A549 (cell line): ENCODE results near the gene RCBTB2. TPM values are rescaled to one million over a fixed set of nuclear protein-coding genes. Genes with fewer than 3 reads are reported as not detected.

Experiments
- ATAC-seq, 2 experiments: fragments of 200-7000 bp in 1 of 2; fragments of >200 bp in 1 of 2; cut with Nextera tagmentation in 1 of 2; cut with Tn5 transposase in 1 of 2; 3 replicates each; pipeline versions ENCODE4 v1.8.0 to v1.9.1; 2018 to 2020; ENCODE audit warnings: mild to moderate bottlenecking in 1 of 2, moderate library complexity in 1 of 2
- CTCF ChIA-PET: fragments of 300-600 bp; sonication (Branson Sonifier 250); formaldehyde crosslinking; extraction: SDS; loops from one replicate; lab custom pipeline; 2021; ENCODE audit warnings: antibody characterized with exemption, inconsistent platforms; lab: Yijun Ruan, JAX
- POLR2A ChIA-PET: fragments of 350-600 bp; formaldehyde crosslinking; extraction: SDS; loops from one replicate; lab custom pipeline; 2021; ENCODE audit warnings: antibody characterized with exemption, inconsistent platforms; lab: Yijun Ruan, JAX
- DNase-seq, 2 experiments: peaks; one replicate each; pipeline versions ENCODE4 v3.0.0 to v3.0.0-alpha.2; 2011 to 2016; ENCODE audit warnings: low read depth in 1 of 2, low spot score in 1 of 2
- FAIRE-seq: peaks from 2 replicates; lab custom pipeline; 2011; peaks lifted over from hg19 to GRCh38; lab: Jason Lieb, UNC
- H3K27ac ChIP-seq, 2 experiments: fragments of >200 bp; sonication (Bioruptor Twin); formaldehyde crosslinking; 3 replicates each; pipeline ENCODE4 v1.5.1; 2016 to 2017
- H3K4me1 ChIP-seq: fragments of >200 bp; sonication (Bioruptor Twin); formaldehyde crosslinking; 3 replicates; pipeline ENCODE4 v1.6.1; 2016
- H3K4me2 ChIP-seq: fragments of >200 bp; sonication (Bioruptor Twin); formaldehyde crosslinking; 3 replicates; pipeline ENCODE4 v1.6.1; 2016
- H3K4me3 ChIP-seq: fragments of >200 bp; sonication (Bioruptor Twin); formaldehyde crosslinking; 3 replicates; pipeline ENCODE4 v1.5.1; 2016
- H3K9me3 ChIP-seq: fragments of >200 bp; sonication (Bioruptor Twin); formaldehyde crosslinking; 3 replicates; pipeline ENCODE4 v1.6.1; 2016
- ATOH8 ChIP-seq: fragments of 250-450 bp; sonication (Bioruptor Pico); IDR thresholded peaks from 2 replicates; pipeline ENCODE4 v1.5.0; 2020; ENCODE audit warnings: low read depth, mild to moderate bottlenecking, moderate library complexity
- CBX8 ChIP-seq: fragments of 200-600 bp; sonication (generic); IDR thresholded peaks from 2 replicates; pipeline ENCODE4 v1.6.1; 2016
- CEBPB ChIP-seq, 2 experiments: fragments of >200 bp in 1 of 2; sonication (Bioruptor Twin) in 1 of 2; formaldehyde crosslinking in 1 of 2; IDR thresholded peaks; 2 replicates each; pipeline ENCODE4 v1.6.1; 2012 to 2016
- CHD2 ChIP-seq: fragments of 150-350 bp; IDR thresholded peaks from 2 replicates; pipeline ENCODE4 v1.6.1; 2014; ENCODE audit warnings: low read length; ENCODE audit not compliant: partially characterized antibody
- CHD4 ChIP-seq: fragments of 200-600 bp; sonication (generic); IDR thresholded peaks from 2 replicates; pipeline ENCODE4 v1.6.1; 2016; ENCODE audit warnings: antibody characterized with exemption, mild to moderate bottlenecking, borderline replicate concordance
- E2F6 ChIP-seq: IDR thresholded peaks from 2 replicates; pipeline ENCODE4 v1.6.1; 2012; ENCODE audit warnings: low read depth, borderline replicate concordance
- EHF ChIP-seq: fragments of 250-450 bp; sonication (Bioruptor Pico); IDR thresholded peaks from 2 replicates; pipeline ENCODE4 v1.5.0; 2020; ENCODE audit warnings: mild to moderate bottlenecking
- EHMT2 ChIP-seq: fragments of 200-600 bp; sonication (generic); IDR thresholded peaks from 2 replicates; pipeline ENCODE4 v1.6.1; 2016; ENCODE audit warnings: antibody characterized with exemption, low read depth, mild to moderate bottlenecking, moderate library complexity
- ESRRA ChIP-seq: fragments of 150-350 bp; IDR thresholded peaks from 2 replicates; pipeline ENCODE4 v1.6.1; 2014; ENCODE audit warnings: mild to moderate bottlenecking, low read length, borderline replicate concordance
- FOSL2 ChIP-seq, 2 experiments: fragments of 450-650 bp in 1 of 2; fragments of >200 bp in 1 of 2; sonication (Bioruptor Twin) in 1 of 2; formaldehyde crosslinking; IDR thresholded peaks; 2 replicates each; pipeline versions ENCODE4 v1.5.0 to v1.6.1; 2016 to 2020; ENCODE audit warnings: mild to moderate bottlenecking in 1 of 2, moderate library complexity in 1 of 2
- FOXS1 ChIP-seq: fragments of 250-450 bp; sonication (Bioruptor Pico); IDR thresholded peaks from 2 replicates; pipeline ENCODE4 v1.5.0; 2020; ENCODE audit warnings: mild to moderate bottlenecking, moderate library complexity
- HEYL ChIP-seq: fragments of 250-450 bp; sonication (Bioruptor Pico); IDR thresholded peaks from 2 replicates; pipeline ENCODE4 v1.8.0; 2021; ENCODE audit warnings: mild to moderate bottlenecking, moderate library complexity
- HOXB13 ChIP-seq: fragments of 250-450 bp; sonication (Bioruptor Pico); IDR thresholded peaks from 2 replicates; pipeline ENCODE4 v1.5.0; 2020; ENCODE audit warnings: low read depth, mild to moderate bottlenecking, moderate library complexity
- HOXB5 ChIP-seq: fragments of 250-450 bp; sonication (Bioruptor Pico); IDR thresholded peaks from 2 replicates; pipeline ENCODE4 v1.5.0; 2020; ENCODE audit warnings: mild to moderate bottlenecking, moderate library complexity
- KDM5A ChIP-seq: fragments of 200-600 bp; sonication (generic); IDR thresholded peaks from 2 replicates; pipeline ENCODE4 v1.6.1; 2016; ENCODE audit warnings: antibody characterized with exemption, mild to moderate bottlenecking
- NFE2L2 ChIP-seq: fragments of 150-350 bp; conservative IDR thresholded peaks from 2 replicates; pipeline ENCODE4 v1.6.1; 2014; ENCODE audit warnings: low read length
- NR3C1 ChIP-seq: fragments of >200 bp; sonication (Bioruptor Twin); formaldehyde crosslinking; IDR thresholded peaks from 3 replicates; pipeline ENCODE4 v1.6.1; 2017
- RFX5 ChIP-seq: fragments of 450-650 bp; IDR thresholded peaks from 2 replicates; pipeline ENCODE4 v1.7.1; 2014; ENCODE audit warnings: antibody characterized with exemption, mild to moderate bottlenecking, moderate library complexity
- RNF2 ChIP-seq: fragments of 200-600 bp; sonication (generic); IDR thresholded peaks from 2 replicates; pipeline ENCODE4 v1.6.1; 2016; ENCODE audit warnings: low read depth, mild to moderate bottlenecking, antibody characterized with exemption, moderate library complexity, borderline replicate concordance
- SMC3 ChIP-seq: fragments of >200 bp; sonication (Bioruptor Twin); formaldehyde crosslinking; IDR thresholded peaks from 3 replicates; pipeline ENCODE4 v1.6.1; 2018; ENCODE audit warnings: inconsistent platforms
- SREBF2 ChIP-seq: fragments of 450-650 bp; IDR thresholded peaks from 2 replicates; pipeline ENCODE4 v1.6.1; 2014; ENCODE audit warnings: mild to moderate bottlenecking, moderate library complexity
- TP53 ChIP-seq: fragments of 250-450 bp; sonication (Bioruptor Pico); IDR thresholded peaks from 2 replicates; pipeline ENCODE4 v1.5.0; 2021; ENCODE audit warnings: mild to moderate bottlenecking, moderate library complexity
- USF2 ChIP-seq: fragments of 450-650 bp; IDR thresholded peaks from 2 replicates; pipeline ENCODE4 v1.6.1; 2014; ENCODE audit warnings: antibody characterized with exemption
- ZFP36 ChIP-seq: fragments of 450-650 bp; IDR thresholded peaks from 2 replicates; pipeline ENCODE4 v1.6.1; 2014; ENCODE audit warnings: borderline replicate concordance; ENCODE audit not compliant: partially characterized antibody
- WGBS: methylation state at CpG from one replicate; pipeline ENCODE4 v1.1.6; 2017; ENCODE audit errors: missing lambda C conversion rate; 5-methylcytosine and 5-hydroxymethylcytosine counted together
- polyA plus RNA-seq, 4 experiments: library from polyadenylated mRNA; depleted of rRNA in 3 of 4; stranded (reverse); fragments of >200 nt; fragmentation: RNase III in 1 of 4; extraction: RNeasy Plus Mini Kit Qiagen cat#74134 plus additional on column Dnase treatment in 1 of 4; gene quantifications; 2 replicates in 3 of 4; 3 replicates in 1 of 4; pipeline ENCODE4 v1.2.3, GENCODE V29; 2011 to 2017

The RCBTB2 gene
- polyA plus RNA-seq, 2 of the 4 experiments (the other 2 are of a cell fraction) = 1.1 to 2.0 TPM

- TF ChIP-seq HEYL (CRISPR knock-in tag) = no peak
These were observed 4.9 kb downstream of the RCBTB2 start (continued) for GRCh38 chr13:48527955-48528354.

GRCh38 chr13:48526286-48526685, 6.6 kb downstream of the RCBTB2 start:
- no peak overlapping the region for H3K27ac ChIP-seq
- no peak overlapping the region for H3K4me2 ChIP-seq
- DNase-seq (no peak), ATAC-seq (no peak), FAIRE-seq (no peak)
- H3K9me3 ChIP-seq = no peaks in the 10 kb centered on the region
- 90% methylated on average over 10 of the region's 10 CpGs for WGBS
- H3K4me1 ChIP-seq = no peaks in the 10 kb centered on the region
- H3K4me3 ChIP-seq = no peak overlapping the region
- no peak for TF ChIP-seq SREBF2
- no peak for TF ChIP-seq EHF (CRISPR knock-in tag)
- no peak for TF ChIP-seq FOSL2 (IDR thresholded peaks at IDR 0.05)
- no peak for TF ChIP-seq FOSL2 (CRISPR knock-in tag; IDR thresholded peaks at IDR 0.05)
- TF ChIP-seq ZFP36 = no peak
- POLR2A ChIA-PET = no interaction called here
- CTCF ChIA-PET = no interaction called here

- H3K27ac ChIP-seq = no peak overlapping the region
- H3K4me2 ChIP-seq = no peak overlapping the region
- H3K4me3 ChIP-seq = no peak overlapping the region
- ChIA-PET CTCF (no interaction called here), POLR2A (interaction anchor here (1.0 kb wide), 1 partner anchor 15 kb away, joined by 3 read pairs; the partner anchor contains the start of gene RCBTB2)
- H3K9me3 ChIP-seq = no peaks in the 10 kb centered on the region
- DNase-seq (no peak), FAIRE-seq (no peak), ATAC-seq (no peak)
- no peaks in the 10 kb centered on the region for H3K4me1 ChIP-seq
- TF ChIP-seq CHD2 = no peak
- TF ChIP-seq NR3C1 = no peak
- 77% methylated on average over 1 of the region's 1 CpG for WGBS
These were observed 14.8 kb downstream of the RCBTB2 start for GRCh38 chr13:48518083-48518482.

GRCh38 chr13:48515732-48516131, 17.1 kb downstream of the RCBTB2 start:
- POLR2A ChIA-PET = interaction anchor here (0.8 kb wide), 1 partner anchor 17 kb away, joined by 3 read pairs; no protein-coding TSS in a partner anchor
- DNase-seq (no peak), FAIRE-seq (no peak), ATAC-seq (no peak)
- no peak for TF ChIP-seq HOXB13 (CRISPR knock-in tag)
- TF ChIP-seq EHF (CRISPR knock-in tag) = no peak
- no peak for TF ChIP-seq NFE2L2
- TF ChIP-seq ESRRA = no peak
- TF ChIP-seq HOXB5 (CRISPR knock-in tag) = no peak
- TF ChIP-seq TP53 (CRISPR knock-in tag) = no peak
- no peak for TF ChIP-seq USF2
- TF ChIP-seq KDM5A = no peak
- no peak for TF ChIP-seq RNF2
- no peaks in the 10 kb centered on the region for H3K4me1 ChIP-seq
- CTCF ChIA-PET = no interaction called here
- no peak overlapping the region for H3K4me3 ChIP-seq
- no peak overlapping the region for H3K4me2 ChIP-seq
- no peak overlapping the region for H3K27ac ChIP-seq
- 90% methylated on average over 6 of the region's 6 CpGs for WGBS
- H3K9me3 ChIP-seq = no peaks in the 10 kb centered on the region

GRCh38 chr13:48514793-48515192, 18.1 kb downstream of the RCBTB2 start:
- H3K4me1 ChIP-seq = no peaks in the 10 kb centered on the region
- no peak overlapping the region for H3K4me3 ChIP-seq
- ChIA-PET CTCF (no interaction called here), POLR2A (no interaction called here)
- ATAC-seq (no peak), DNase-seq (no peak), FAIRE-seq (no peak)
- H3K27ac ChIP-seq = no peak overlapping the region
- H3K4me2 ChIP-seq = no peak overlapping the region
- no peaks in the 10 kb centered on the region for H3K9me3 ChIP-seq
- WGBS = 78% methylated on average over 4 of the region's 4 CpGs
- TF ChIP-seq CBX8 (no peak), RNF2 (no peak), SMC3 (no peak), CEBPB (IDR thresholded peaks at IDR 0.05) (no peak), KDM5A (no peak), HOXB5 (CRISPR knock-in tag) (no peak), CHD4 (no peak), ZFP36 (no peak), FOXS1 (CRISPR knock-in tag) (no peak), USF2 (no peak), EHMT2 (no peak), ATOH8 (no peak), E2F6 (no peak), RFX5 (no peak)
- TF ChIP-seq, all 56 proteins: peak for 0
